Esophagus squamous epithelium (tissue), 4 donors: ENCODE results near the gene HDDC2.

Experiments
- POLR2A ChIP-seq, 4 donors: fragments of 450-650 bp; IDR thresholded peaks; one replicate each; pipeline ENCODE4 v1.6.1; 2017; ENCODE audit warnings: antibody characterized with exemption in 4 of 4, mild to moderate bottlenecking in 4 of 4, moderate library complexity in 3 of 4
- TF ChIP-seq, protein P1 (sequence below), 6 experiments: fragments of 450-650 bp in 4 of 6; fragments of 200-600 bp in 2 of 6; sonication (generic) in 2 of 6; IDR thresholded peaks; one replicate each; pipeline ENCODE4 v1.5.1; 2016 to 2019; ENCODE audit warnings: antibody characterized with exemption in 6 of 6, mild to moderate bottlenecking in 4 of 6, moderate library complexity in 4 of 6

- TF ChIP-seq, protein P1, sequence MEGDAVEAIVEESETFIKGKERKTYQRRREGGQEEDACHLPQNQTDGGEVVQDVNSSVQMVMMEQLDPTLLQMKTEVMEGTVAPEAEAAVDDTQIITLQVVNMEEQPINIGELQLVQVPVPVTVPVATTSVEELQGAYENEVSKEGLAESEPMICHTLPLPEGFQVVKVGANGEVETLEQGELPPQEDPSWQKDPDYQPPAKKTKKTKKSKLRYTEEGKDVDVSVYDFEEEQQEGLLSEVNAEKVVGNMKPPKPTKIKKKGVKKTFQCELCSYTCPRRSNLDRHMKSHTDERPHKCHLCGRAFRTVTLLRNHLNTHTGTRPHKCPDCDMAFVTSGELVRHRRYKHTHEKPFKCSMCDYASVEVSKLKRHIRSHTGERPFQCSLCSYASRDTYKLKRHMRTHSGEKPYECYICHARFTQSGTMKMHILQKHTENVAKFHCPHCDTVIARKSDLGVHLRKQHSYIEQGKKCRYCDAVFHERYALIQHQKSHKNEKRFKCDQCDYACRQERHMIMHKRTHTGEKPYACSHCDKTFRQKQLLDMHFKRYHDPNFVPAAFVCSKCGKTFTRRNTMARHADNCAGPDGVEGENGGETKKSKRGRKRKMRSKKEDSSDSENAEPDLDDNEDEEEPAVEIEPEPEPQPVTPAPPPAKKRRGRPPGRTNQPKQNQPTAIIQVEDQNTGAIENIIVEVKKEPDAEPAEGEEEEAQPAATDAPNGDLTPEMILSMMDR (IDR thresholded peaks at IDR 0.05): no peak
- TF ChIP-seq POLR2A (IDR thresholded peaks at IDR 0.05): no peak
These were observed 31.4 kb downstream of the HDDC2 start for GRCh38 chr6:125270380-125270779.
